Measurements from ENCODE around the gene HCLS1.

DNA sequence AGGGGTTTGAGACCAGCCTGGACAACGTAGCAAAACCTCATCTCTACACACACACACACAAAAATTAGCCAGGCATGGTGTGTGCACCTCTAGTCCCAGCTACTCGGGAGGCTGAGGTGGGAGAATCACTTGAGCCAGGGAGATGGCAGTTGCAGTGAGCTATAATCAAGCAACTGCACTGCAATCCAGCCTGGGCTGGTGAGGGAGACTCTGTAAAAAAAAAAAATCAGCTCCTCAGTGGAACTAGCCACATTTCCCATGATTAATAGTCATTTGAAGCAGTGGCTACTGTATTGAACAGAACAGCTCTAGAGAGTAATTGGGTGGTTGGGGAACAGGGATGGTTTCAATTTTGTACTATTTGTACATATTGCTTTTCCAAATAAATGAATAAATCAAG, 79.0 kb downstream of the HCLS1 start:
- TF ChIP-seq POLR2A (IDR thresholded peaks at IDR 0.05) (no peak), CTCF (IDR thresholded peaks at IDR 0.05) (no peak)

Data from adrenal gland (tissue), 5 donors.